Renal cortical epithelial cell (primary cell): ENCODE results near the gene FBLN1. TPM values are rescaled to one million over a fixed set of nuclear protein-coding genes. Genes with fewer than 3 reads are reported as not detected.

Experiments
- DNase-seq: peaks from one replicate; pipeline ENCODE4 v3.0.0-alpha.2; 2011; ENCODE audit warnings: low read depth
- total RNA-seq: library from RNA; depleted of rRNA; stranded (reverse); fragments of >200 nt; gene quantifications from 2 replicates; pipeline ENCODE4 v1.2.3, GENCODE V29; 2014

Gene FBLN1
- total RNA-seq, 1 donor from 2014 or later: 17.1 TPM

GRCh38 chr22:45503816-45504372 lies 1.2 kb downstream of the FBLN1 start:
- no peak for DNase-seq

GRCh38 chr22:45504373-45505341 lies 2.0 kb downstream of the FBLN1 start:
- DNase-seq: no peak

- no peak for DNase-seq
Measured at GRCh38 chr22:45505991-45506747, 3.5 kb downstream of the FBLN1 start.

GRCh38 chr22:45506816-45507360 lies 4.2 kb downstream of the FBLN1 start:
- no peak for DNase-seq

- no peak for DNase-seq
Measured at GRCh38 chr22:45507798-45508197, 5.1 kb downstream of the FBLN1 start.

GRCh38 chr22:45508814-45509213 lies 6.1 kb downstream of the FBLN1 start:
- DNase-seq: no peak

- DNase-seq: no peak
Measured at GRCh38 chr22:45510376-45511232, 7.9 kb downstream of the FBLN1 start.

- peak; percentile 93 for DNase-seq
Measured at GRCh38 chr22:45511847-45512261, 9.2 kb downstream of the FBLN1 start.

GRCh38 chr22:45512363-45512762 lies 9.7 kb downstream of the FBLN1 start:
- DNase-seq: no peak

GRCh38 chr22:45515676-45516075 lies 13.0 kb downstream of the FBLN1 start:
- no peak for DNase-seq

GRCh38 chr22:45516163-45516562 lies 13.5 kb downstream of the FBLN1 start:
- DNase-seq: no peak

GRCh38 chr22:45516923-45517675 lies 14.4 kb downstream of the FBLN1 start:
- DNase-seq: peak; percentile 15

GRCh38 chr22:45518136-45518535 lies 15.5 kb downstream of the FBLN1 start:
- no peak for DNase-seq

GRCh38 chr22:45518580-45518991 lies 15.9 kb downstream of the FBLN1 start:
- DNase-seq: no peak

GRCh38 chr22:45521178-45521577 lies 18.5 kb downstream of the FBLN1 start:
- no peak for DNase-seq

GRCh38 chr22:45522462-45522861 lies 19.8 kb downstream of the FBLN1 start:
- DNase-seq: no peak

GRCh38 chr22:45524157-45524556 lies 21.5 kb downstream of the FBLN1 start:
- no peak for DNase-seq

- no peak for DNase-seq
Measured at GRCh38 chr22:45524966-45525365, 22.3 kb downstream of the FBLN1 start.

- DNase-seq: no peak
Measured at GRCh38 chr22:45525480-45525879, 22.8 kb downstream of the FBLN1 start.

GRCh38 chr22:45526281-45526680 lies 23.6 kb downstream of the FBLN1 start:
- no peak for DNase-seq
